Colonic mucosa (tissue), 4 donors: ENCODE data around the gene TMPRSS3. TPM values are rescaled to one million over a fixed set of nuclear protein-coding genes. Genes with fewer than 3 reads are reported as not detected.

Experiments
- DNase-seq: peaks from one replicate; pipeline ENCODE4 v3.0.0-alpha.2; 2020
- H3K27ac ChIP-seq: fragments of 200-600 bp; one replicate; pipeline ENCODE4 v1.8.0; 2021
- H3K27me3 ChIP-seq: fragments of 200-600 bp; one replicate; pipeline ENCODE4 v1.8.0; 2021
- H3K36me3 ChIP-seq: fragments of 200-600 bp; one replicate; pipeline ENCODE4 v1.8.0; 2021
- H3K4me1 ChIP-seq: fragments of 200-600 bp; one replicate; pipeline ENCODE4 v1.8.0; 2021; ENCODE audit warnings: mild to moderate bottlenecking
- H3K4me3 ChIP-seq: fragments of 200-600 bp; one replicate; pipeline ENCODE4 v1.8.0; 2021
- H3K9ac ChIP-seq, 2 donors: one replicate each; pipeline ENCODE4 v1.7.0; 2013; ENCODE audit warnings: control low read depth in 2 of 2, low read depth in 2 of 2, low read length in 2 of 2
- H3K9me3 ChIP-seq: fragments of 200-600 bp; one replicate; pipeline ENCODE4 v1.8.0; 2021
- CTCF ChIP-seq: fragments of 200-600 bp; IDR thresholded peaks from one replicate; pipeline ENCODE4 v1.8.0; 2022; ENCODE audit warnings: antibody characterized with exemption, mild to moderate bottlenecking
- intact Hi-C: fragments of 100-400 bp; cut with DNase I; formaldehyde crosslinking; loops from one replicate; pipeline ENCODE4 v1.14.1; 2022
- total RNA-seq, 2 donors: library from RNA; stranded (reverse); fragmentation: NEBNext Ultra II Directional in 1 of 2; extraction: Animal tissue kit (Norgen Biotek cat#: 25700) in 1 of 2; gene quantifications; one replicate each; pipeline ENCODE4 v1.2.1, GENCODE V29; 2021
- donor health status: healthy.
- donor health status: DM: no; HTN: no; CAD: no.
- donor health status: DM: no; HTN: no; CAD: no.

The TMPRSS3 gene
- total RNA-seq, 2 donors from 2014 or later, result 0.82 to 1.2 TPM

- no peak for TF ChIP-seq CTCF
- H3K27ac ChIP-seq, result no peak overlapping the region
- intact Hi-C loops, result no loop called here
- no peaks in the 10 kb centered on the region for H3K27me3 ChIP-seq
- no peaks in the 10 kb centered on the region for H3K9me3 ChIP-seq
- H3K4me3 ChIP-seq, result no peak overlapping the region
- no peaks in the 10 kb centered on the region for H3K36me3 ChIP-seq
- H3K9ac ChIP-seq, result no peak overlapping the region
- no peak for DNase-seq
- H3K4me1 ChIP-seq, result no peaks in the 10 kb centered on the region
These were observed 31.5 kb downstream of the TMPRSS3 start for GRCh38 chr21:42364304-42364865.

- DNase-seq, result no peak
- TF ChIP-seq CTCF, result no peak
- Histone ChIP-seq H3K27me3 (no peaks in the 10 kb centered on the region), H3K36me3 (no peaks in the 10 kb centered on the region), H3K9ac (no peak overlapping the region), H3K4me3 (no peak overlapping the region), H3K4me1 (no peaks in the 10 kb centered on the region), H3K27ac (no peak overlapping the region), H3K9me3 (no peaks in the 10 kb centered on the region)
- intact Hi-C loops, result no loop called here
These were observed 32.5 kb downstream of the TMPRSS3 start for GRCh38 chr21:42363312-42363711.

GRCh38 chr21:42362700-42363099, 33.2 kb downstream of the TMPRSS3 start:
- Histone ChIP-seq H3K9ac (no peak overlapping the region), H3K9me3 (no peaks in the 10 kb centered on the region), H3K27me3 (no peaks in the 10 kb centered on the region), H3K4me1 (no peaks in the 10 kb centered on the region), H3K4me3 (no peak overlapping the region), H3K36me3 (no peaks in the 10 kb centered on the region), H3K27ac (no peak overlapping the region)
- intact Hi-C loops, result no loop called here
- DNase-seq, result no peak
- no peak for TF ChIP-seq CTCF

GRCh38 chr21:42362198-42362597, 33.7 kb downstream of the TMPRSS3 start:
- no peaks in the 10 kb centered on the region for H3K4me1 ChIP-seq
- intact Hi-C loops, result no loop called here
- no peaks in the 10 kb centered on the region for H3K36me3 ChIP-seq
- H3K9ac ChIP-seq, result no peak overlapping the region
- H3K27ac ChIP-seq, result no peak overlapping the region
- no peak overlapping the region for H3K4me3 ChIP-seq
- no peak for TF ChIP-seq CTCF
- no peaks in the 10 kb centered on the region for H3K9me3 ChIP-seq
- DNase-seq, result no peak
- H3K27me3 ChIP-seq, result no peaks in the 10 kb centered on the region

GRCh38 chr21:42361286-42361685, 34.6 kb downstream of the TMPRSS3 start:
- DNase-seq, result no peak
- Histone ChIP-seq H3K9ac (no peak overlapping the region), H3K4me1 (no peaks in the 10 kb centered on the region), H3K27ac (no peak overlapping the region), H3K9me3 (no peaks in the 10 kb centered on the region), H3K4me3 (no peak overlapping the region), H3K27me3 (no peaks in the 10 kb centered on the region), H3K36me3 (no peaks in the 10 kb centered on the region)
- TF ChIP-seq CTCF, result no peak
- intact Hi-C loops, result no loop called here
